MM.1S (cell line): Measurements from ENCODE around the gene ZNF287.

ENCODE experiments used
- DNase-seq: peaks from one replicate; pipeline ENCODE4 v3.0.0-alpha.2; 2015
- H2AFZ ChIP-seq: fragments of 300-600 bp; sonication (generic); 2 replicates; pipeline ENCODE4 v1.6.0; 2016; ENCODE audit warnings: antibody characterized with exemption, low read length
- H3F3A ChIP-seq: fragments of 300-600 bp; sonication (generic); 2 replicates; pipeline ENCODE4 v1.6.1; 2016; ENCODE audit warnings: mild to moderate bottlenecking, antibody characterized with exemption, low read length, moderate library complexity, mixed read lengths; ENCODE audit not compliant: insufficient read depth
- H3K27ac ChIP-seq: fragments of 300-600 bp; sonication (generic); 2 replicates; pipeline ENCODE4 v1.5.1; 2016; ENCODE audit warnings: mild to moderate bottlenecking, low read length
- H3K27me3 ChIP-seq: fragments of 300-600 bp; sonication (generic); replicated peaks from 2 replicates; pipeline ENCODE4 v1.6.0; 2016; ENCODE audit warnings: low read length; ENCODE audit not compliant: insufficient read depth
- H3K36me3 ChIP-seq: fragments of 300-600 bp; sonication (generic); replicated peaks from 2 replicates; pipeline ENCODE4 v1.6.1; 2016; ENCODE audit warnings: mild to moderate bottlenecking, low read length, mixed read lengths; ENCODE audit not compliant: insufficient read depth
- H3K4me1 ChIP-seq: fragments of 300-600 bp; sonication (generic); 2 replicates; pipeline ENCODE4 v1.6.1; 2016; ENCODE audit warnings: low read length, mixed read lengths
- H3K4me2 ChIP-seq: fragments of 300-600 bp; sonication (generic); 2 replicates; pipeline ENCODE4 v1.6.0; 2016; ENCODE audit warnings: low read depth, low read length
- H3K4me3 ChIP-seq: fragments of 300-600 bp; sonication (generic); 2 replicates; pipeline ENCODE4 v1.5.1; 2016; ENCODE audit warnings: low read length, mixed read lengths
- H3K79me2 ChIP-seq: fragments of 300-600 bp; sonication (generic); 2 replicates; pipeline ENCODE4 v1.6.1; 2016; ENCODE audit warnings: mixed run types, low read length, mixed read lengths
- H3K9ac ChIP-seq: fragments of 300-600 bp; sonication (generic); 2 replicates; pipeline ENCODE4 v1.6.1; 2016; ENCODE audit warnings: low read length, mixed read lengths
- H3K9me2 ChIP-seq: fragments of 300-600 bp; sonication (generic); replicated peaks from 2 replicates; pipeline ENCODE4 v1.6.1; 2016; ENCODE audit warnings: mild to moderate bottlenecking, low read length, mixed read lengths; ENCODE audit not compliant: insufficient read depth
- H3K9me3 ChIP-seq: fragments of 300-600 bp; sonication (generic); replicated peaks from 2 replicates; pipeline ENCODE4 v1.6.1; 2016; ENCODE audit warnings: mild to moderate bottlenecking, low read length, mixed read lengths; ENCODE audit not compliant: insufficient read depth
- H4K20me1 ChIP-seq: fragments of 300-600 bp; sonication (generic); 2 replicates; pipeline ENCODE4 v1.6.1; 2016; ENCODE audit warnings: mild to moderate bottlenecking, low read length, moderate library complexity, mixed read lengths; ENCODE audit not compliant: insufficient read depth
- EZH2 ChIP-seq: fragments of 300-600 bp; sonication (generic); optimal IDR thresholded peaks from 2 replicates; pipeline ENCODE3; 2017; ENCODE audit warnings: low read depth, mild to moderate bottlenecking, antibody characterized with exemption, low read length, mixed read lengths
- EZH2phosphoT487 ChIP-seq: fragments of 300-600 bp; sonication (generic); IDR thresholded peaks from 2 replicates; pipeline ENCODE4 v1.6.1; 2018; ENCODE audit warnings: antibody characterized with exemption, low read length
- TF ChIP-seq, protein P1 (sequence below): fragments of 300-600 bp; sonication (generic); IDR thresholded peaks from 2 replicates; pipeline ENCODE4 v1.5.1; 2016; ENCODE audit warnings: antibody characterized with exemption, low read length, mixed read lengths

The ZNF287 gene

DNA sequence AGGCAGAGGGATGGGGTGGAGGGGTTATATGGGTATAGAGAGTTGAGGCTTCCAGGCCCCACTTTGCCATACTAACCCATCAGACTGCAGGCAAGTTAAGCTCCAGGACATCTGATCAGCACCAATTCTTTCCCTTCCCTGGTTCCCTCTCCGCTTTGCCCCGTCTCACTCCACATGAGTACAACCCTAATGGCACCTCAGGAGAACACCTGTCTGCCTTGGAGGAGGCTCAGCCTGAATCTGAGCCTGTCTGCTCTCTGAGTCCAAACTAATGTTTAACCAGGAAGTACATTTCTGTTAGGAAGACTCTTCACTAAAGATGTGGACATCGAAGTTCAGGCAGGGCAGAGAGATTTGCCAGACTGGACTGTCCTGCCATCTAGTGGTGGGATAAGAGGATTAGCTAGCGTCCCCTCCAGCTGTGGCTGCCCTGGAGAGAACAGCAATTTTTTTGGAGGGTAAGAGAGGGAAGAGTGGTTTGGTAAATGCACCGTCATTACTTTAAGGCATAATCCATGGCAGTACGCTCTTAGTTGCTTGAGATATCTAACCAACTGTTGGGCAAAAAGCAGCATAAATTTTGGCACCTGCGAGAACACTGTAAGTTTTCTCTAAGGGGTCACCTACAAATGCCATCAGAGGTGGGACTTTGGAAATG, 47.8 kb downstream of the ZNF287 start:
- Histone ChIP-seq H3K27ac (no peak overlapping the region), H3K4me1 (peaks cover 1% of the 10 kb centered on the region; the same call in 1 of the 2 replicates), H3K9ac (no peak overlapping the region), H3K27me3 (no peaks in the 10 kb centered on the region), H3K36me3 (no peaks in the 10 kb centered on the region), H3K4me2 (peak overlapping the region; percentile 22; the same call in 1 of the 2 replicates), H3K79me2 (no peaks in the 10 kb centered on the region), H2AFZ (peak overlapping the region; percentile 61; the same call in 1 of the 2 replicates), H3K9me3 (no peaks in the 10 kb centered on the region), H3K4me3 (no peak overlapping the region), H3K9me2 (no peaks in the 10 kb centered on the region), H4K20me1 (no peaks in the 10 kb centered on the region), H3F3A (no peaks in the 10 kb centered on the region)
- TF ChIP-seq, protein P1, sequence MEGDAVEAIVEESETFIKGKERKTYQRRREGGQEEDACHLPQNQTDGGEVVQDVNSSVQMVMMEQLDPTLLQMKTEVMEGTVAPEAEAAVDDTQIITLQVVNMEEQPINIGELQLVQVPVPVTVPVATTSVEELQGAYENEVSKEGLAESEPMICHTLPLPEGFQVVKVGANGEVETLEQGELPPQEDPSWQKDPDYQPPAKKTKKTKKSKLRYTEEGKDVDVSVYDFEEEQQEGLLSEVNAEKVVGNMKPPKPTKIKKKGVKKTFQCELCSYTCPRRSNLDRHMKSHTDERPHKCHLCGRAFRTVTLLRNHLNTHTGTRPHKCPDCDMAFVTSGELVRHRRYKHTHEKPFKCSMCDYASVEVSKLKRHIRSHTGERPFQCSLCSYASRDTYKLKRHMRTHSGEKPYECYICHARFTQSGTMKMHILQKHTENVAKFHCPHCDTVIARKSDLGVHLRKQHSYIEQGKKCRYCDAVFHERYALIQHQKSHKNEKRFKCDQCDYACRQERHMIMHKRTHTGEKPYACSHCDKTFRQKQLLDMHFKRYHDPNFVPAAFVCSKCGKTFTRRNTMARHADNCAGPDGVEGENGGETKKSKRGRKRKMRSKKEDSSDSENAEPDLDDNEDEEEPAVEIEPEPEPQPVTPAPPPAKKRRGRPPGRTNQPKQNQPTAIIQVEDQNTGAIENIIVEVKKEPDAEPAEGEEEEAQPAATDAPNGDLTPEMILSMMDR, result peak; percentile 91
- TF ChIP-seq EZH2phosphoT487 (no peak), EZH2 (no peak)
- peak; percentile 76 for DNase-seq

GRCh38 chr17:16519021-16519420, 50.0 kb downstream of the ZNF287 start:
- H3K27ac ChIP-seq, result no peak overlapping the region
- H3K4me2 ChIP-seq, result no peak overlapping the region
- no peak for DNase-seq
- TF ChIP-seq EZH2 (no peak), EZH2phosphoT487 (no peak)
- TF ChIP-seq, protein P1, result no peak
- H2AFZ ChIP-seq, result no peak overlapping the region
- H4K20me1 ChIP-seq, result no peaks in the 10 kb centered on the region
- no peaks in the 10 kb centered on the region for H3K36me3 ChIP-seq
- H3K4me3 ChIP-seq, result no peak overlapping the region
- no peaks in the 10 kb centered on the region for H3K9me2 ChIP-seq
- H3K9me3 ChIP-seq, result no peaks in the 10 kb centered on the region
- H3K79me2 ChIP-seq, result no peaks in the 10 kb centered on the region
- peaks cover 3% of the 10 kb centered on the region; the same call in 1 of the 2 replicates for H3K4me1 ChIP-seq
- no peaks in the 10 kb centered on the region for H3K27me3 ChIP-seq
- H3F3A ChIP-seq, result no peaks in the 10 kb centered on the region
- no peak overlapping the region for H3K9ac ChIP-seq

DNA sequence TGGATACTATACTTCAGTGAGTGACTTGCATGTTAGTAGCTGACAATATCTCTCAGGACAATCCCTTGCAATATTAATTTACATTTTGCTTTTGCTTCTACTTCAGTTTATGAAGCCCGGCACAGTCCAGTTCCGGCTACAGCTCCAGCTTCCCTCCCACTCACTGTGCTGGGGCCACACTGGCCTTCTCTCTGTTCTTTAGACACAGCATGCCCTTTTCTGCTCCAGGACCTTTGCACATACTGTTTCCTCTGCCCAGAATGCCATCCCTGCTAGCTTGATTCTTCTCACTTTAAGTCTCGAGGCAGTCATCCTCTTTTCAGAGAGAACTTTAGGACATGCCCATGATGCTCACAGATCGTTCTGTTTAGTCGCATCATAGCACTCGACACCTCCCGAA, 51.5 kb downstream of the ZNF287 start:
- H4K20me1 ChIP-seq, result no peaks in the 10 kb centered on the region
- H2AFZ ChIP-seq, result no peak overlapping the region
- no peak for DNase-seq
- no peak overlapping the region for H3K4me2 ChIP-seq
- H3K36me3 ChIP-seq, result no peaks in the 10 kb centered on the region
- H3K4me1 ChIP-seq, result peaks cover 3% of the 10 kb centered on the region; the same call in 1 of the 2 replicates
- no peak overlapping the region for H3K9ac ChIP-seq
- no peak overlapping the region for H3K27ac ChIP-seq
- no peaks in the 10 kb centered on the region for H3K9me3 ChIP-seq
- no peaks in the 10 kb centered on the region for H3F3A ChIP-seq
- TF ChIP-seq EZH2phosphoT487 (no peak), EZH2 (no peak)
- TF ChIP-seq, protein P1, result no peak
- H3K27me3 ChIP-seq, result no peaks in the 10 kb centered on the region
- H3K79me2 ChIP-seq, result no peaks in the 10 kb centered on the region
- no peaks in the 10 kb centered on the region for H3K9me2 ChIP-seq
- H3K4me3 ChIP-seq, result no peak overlapping the region
